HG03460 (cell line): ENCODE measurements around the gene LRRC56.

ENCODE experiments used
- ATAC-seq: cut with Tn5 transposase; IDR thresholded peaks from one replicate; pipeline ENCODE4 v1.9.1; 2021; ENCODE audit not compliant: unreplicated experiment

The LRRC56 gene

DNA sequence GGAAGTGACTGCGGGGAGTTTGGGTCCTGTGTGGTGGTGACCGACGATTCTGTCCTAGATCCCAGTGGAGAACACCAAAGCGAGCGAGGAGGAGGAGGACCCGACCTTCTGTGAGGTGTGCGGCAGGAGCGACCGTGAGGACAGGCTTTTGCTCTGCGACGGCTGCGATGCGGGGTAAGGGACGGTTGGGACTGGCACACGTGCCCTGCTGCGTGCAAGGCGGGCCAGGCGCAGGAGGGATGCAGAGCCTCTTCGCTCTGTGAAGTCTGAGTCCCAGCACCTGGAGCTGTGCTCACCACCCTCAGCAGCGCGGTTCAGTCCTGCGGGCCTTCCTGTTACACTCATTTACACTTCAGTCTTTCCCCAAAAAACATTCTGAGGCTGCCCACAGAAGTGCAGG is 55.2 kb downstream of the LRRC56 start:
- ATAC-seq, result no peak

DNA sequence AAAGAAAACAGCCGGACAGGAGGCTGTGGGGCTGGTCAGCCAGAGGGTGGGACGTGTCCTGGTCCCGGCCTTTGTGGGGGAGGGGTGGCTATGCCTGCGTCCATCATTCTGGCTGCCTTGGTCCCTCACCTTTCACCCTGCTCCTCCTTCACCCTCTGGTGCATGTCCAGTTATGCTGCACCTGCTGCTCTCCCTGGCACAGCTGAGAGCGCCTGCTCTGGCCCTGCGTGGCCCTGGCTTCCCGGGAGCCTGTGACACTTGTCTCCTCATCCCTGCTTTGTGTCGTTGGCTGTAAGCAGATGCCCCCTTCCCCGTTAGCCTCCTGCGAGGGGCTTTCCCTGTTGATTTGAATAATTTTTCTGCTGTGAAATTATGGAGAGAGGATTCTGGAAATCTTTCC is 55.6 kb downstream of the LRRC56 start:
- ATAC-seq, result no peak

DNA sequence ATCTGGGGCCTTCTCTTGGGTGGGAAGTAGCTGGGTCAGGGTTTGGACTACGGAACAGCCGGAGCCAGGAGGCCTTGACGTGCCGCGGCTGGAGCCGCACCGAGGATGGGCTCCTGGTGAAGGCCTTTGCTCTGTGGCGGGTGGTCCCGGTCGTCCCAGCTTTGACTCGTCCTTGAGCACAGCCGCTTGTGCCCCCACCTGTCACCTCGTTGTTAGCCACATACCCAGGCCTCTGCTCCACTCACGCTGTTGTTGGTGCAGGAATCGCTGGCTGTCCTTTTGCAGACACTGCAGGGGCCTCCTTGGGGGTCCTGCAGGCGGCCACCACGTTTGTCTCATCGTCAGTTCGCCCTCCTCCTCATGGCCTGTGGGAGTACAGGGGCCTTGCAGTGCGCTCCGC is 56.0 kb downstream of the LRRC56 start:
- no peak for ATAC-seq

DNA sequence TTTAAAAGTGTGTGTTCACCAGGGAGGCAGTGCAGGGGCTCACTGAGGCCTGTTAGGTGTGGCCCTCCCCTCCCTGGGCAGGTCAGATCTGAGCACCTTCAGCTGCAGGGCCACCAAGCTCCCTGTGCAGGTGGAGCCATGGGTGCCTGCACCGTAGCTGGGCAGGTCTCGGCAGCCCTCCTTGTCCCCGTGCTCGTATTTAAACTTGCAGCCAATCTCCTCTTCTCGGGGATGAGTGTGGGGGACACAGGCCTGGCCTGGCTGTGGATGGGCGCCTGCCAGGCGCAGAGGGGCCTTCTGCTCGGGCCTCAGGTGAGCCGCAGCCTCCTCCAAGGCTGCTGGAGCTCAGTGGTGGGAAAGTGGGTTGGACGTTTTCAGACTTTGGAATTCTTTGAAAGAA is 58.1 kb downstream of the LRRC56 start:
- no peak for ATAC-seq

DNA sequence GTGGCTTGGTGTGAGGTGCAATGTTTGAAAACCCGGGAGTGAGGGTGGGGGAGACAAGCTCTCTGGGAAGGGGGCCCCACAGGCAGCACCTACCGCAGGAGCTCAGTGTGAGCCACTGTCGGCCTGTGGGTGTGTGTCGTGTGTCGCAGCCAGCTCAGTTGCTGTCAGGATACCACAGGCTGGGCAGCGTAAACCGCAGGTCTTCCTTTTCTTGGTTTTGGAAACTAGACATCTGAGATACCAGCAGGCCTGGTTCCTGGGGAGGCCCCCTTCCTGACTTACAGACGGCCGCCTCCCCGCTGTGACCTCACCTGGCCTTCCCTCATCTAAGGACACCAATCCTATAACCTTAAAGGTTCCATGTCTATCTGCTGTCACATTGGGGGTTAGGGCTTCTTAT is 59.0 kb downstream of the LRRC56 start:
- ATAC-seq, result no peak

DNA sequence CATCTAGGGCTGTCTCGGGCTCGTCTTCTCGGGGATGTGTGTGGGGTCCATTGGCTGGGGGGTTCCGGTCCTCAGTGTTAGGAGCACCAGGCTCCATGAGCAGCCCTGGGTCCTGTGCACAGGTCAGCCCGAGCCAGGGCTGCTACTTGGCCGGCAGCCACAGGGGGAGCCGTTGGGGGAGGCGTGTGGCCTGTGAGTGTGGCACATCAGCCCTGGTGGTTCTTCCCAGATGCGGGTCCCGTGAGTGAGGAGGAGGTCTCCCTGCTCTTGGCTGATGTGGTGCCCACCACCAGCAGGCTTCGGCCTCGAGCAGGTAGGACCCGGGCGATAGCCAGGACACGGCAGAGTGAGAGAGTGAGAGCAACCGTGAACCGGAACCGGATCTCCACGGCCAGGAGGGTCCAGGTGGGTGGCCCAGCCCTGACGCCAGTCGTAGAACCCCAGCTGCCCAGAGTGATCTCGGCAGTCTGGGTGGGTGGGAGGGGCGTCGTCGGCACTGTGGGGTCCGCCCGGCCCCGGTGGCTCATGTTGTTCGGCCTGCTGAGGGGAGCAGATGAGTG is 59.9 kb downstream of the LRRC56 start:
- ATAC-seq, result no peak

DNA sequence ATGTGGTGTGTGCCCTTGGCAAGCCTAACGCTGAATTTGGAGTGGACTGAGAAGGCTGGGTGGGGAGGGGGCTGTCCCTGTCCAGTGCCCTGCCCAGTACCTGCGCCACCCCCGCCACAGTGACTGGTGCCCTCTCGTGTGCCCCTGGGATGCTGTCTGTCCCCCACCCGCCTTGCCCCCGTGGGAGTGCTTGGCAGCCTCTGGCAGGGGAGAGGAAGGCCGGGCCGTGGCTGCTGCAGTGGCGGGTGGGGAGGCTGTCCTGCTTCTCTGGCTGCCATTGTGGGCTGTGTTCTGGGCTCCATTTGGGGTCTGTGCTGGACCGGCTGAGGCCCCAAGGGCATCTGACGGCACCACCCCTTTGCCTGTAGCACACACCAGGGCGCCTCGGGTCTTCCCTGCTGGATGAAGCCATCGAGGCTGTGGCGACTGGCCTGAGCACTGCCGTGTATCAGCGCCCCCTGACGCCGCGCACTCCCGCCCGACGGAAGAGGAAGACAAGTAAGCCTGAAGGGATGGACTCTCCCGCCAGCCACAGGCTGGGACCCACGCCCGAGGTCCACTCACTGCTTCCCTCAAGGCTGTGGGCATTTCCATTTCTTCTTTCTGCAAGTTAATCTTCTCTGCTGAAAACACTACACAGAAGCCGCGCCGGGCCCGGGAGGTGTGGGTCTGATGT is 60.8 kb downstream of the LRRC56 start:
- ATAC-seq, result no peak

DNA sequence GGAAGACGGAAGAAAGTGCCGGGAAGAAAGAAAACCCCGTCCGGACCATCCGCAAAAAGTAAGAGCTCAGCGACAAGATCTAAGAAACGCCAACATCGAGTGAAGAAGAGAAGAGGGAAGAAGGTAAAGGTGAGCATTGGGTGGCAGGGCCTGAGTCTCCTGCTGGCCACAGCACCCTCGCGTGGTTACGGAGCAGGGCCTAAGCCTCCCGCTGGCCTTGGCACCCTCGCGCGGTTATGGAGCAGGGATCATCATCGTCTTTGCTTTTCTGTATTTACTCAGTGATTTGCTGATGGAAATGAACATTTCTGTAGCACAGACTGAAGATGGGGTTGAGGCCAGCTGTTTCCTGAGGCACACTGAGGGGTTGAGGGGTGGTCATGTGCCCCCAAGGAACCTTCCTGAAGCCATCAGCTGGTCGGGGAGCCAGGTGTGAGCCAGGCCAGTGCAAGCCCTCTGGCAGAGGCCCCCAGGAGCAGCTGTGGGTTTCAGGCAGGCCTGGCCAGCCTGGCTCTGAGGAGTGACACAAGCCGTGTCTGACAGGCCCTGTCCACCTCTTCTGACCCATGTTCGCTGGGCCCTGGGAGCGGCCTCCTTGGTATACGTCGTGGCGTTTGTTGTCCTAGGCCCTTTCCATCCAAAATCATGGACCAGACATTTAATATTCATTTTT is 64.4 kb downstream of the LRRC56 start:
- ATAC-seq, result no peak

DNA sequence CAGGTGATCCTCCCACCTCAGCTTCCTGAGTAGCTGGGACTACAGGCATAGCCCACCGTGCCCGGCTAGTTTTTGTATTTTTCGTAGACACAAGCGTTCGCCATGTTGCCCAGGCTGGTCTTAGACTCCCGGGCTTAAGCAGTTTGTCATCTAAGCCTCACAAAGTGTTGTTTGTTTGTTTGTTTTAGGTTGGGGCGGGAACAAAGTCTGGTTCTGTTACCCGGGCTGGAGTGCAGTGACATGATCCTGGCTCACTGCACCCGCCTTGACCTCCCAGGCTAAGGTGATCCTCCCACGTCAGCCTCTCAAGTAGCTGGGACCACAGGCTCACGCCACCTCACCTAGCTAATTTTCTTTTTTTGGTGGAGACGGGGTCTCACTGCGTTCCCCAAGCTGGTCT is 65.8 kb downstream of the LRRC56 start:
- no peak for ATAC-seq
